ENCODE results near the gene MTG1.
A peak's percentile ranks its signal among the peaks of the same experiment; 100 is the strongest.
"Not testable (repeated sequence)": the region's sequence is repeated elsewhere in the genome, so short reads cannot be mapped to it uniquely, and the experiment has no call there.

The MTG1 gene

DNA sequence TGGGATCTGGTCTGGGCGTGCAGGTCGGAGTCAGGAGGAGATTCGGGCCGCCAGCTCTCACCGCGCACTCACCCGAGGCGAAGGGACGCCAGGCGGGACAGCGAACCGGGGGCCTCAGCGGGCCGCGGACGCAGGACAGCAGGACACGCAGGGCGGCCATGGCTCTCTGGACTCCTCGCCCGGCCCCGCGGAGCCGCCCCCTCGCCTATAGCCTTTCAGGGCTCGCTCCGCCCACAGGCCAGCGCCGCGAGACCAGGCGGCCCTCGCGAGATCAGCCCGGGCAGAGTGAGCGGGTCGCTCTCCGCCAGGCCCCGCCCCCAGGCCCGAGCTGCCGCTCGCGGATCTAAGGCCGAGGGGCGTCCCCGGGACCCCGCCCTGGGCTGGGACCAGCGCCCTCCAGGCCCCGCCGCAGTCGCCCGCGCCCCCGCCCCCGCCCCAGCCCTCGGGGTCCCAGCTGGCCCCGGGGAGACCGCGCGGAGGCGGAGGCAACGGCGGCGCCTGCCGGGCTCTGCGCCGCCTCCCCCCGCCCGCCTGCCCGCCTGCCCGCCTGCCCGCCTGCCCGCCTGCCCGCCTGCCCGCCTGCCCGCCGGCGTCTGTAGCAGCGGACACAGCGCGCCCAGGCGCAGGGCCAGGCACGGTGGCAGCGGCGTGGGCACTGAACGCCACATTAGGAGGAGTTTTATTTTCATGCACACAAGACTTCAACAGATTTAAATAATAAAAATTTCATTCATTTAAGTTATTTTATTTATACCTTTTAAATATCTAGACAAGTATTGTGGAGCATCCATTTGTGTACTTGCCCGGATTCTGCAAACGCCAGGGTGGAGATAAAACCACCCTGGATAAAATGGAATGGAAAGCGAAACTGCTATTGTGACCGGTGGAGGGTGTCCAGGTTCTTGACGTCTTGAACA lies 20.5 kb upstream of the MTG1 start, which contains the start of gene ECHS1:
ECHS1 (minus strand) TSS at position 181 of the 917 bp plus-strand sequence; CDS start at position 160, 21 bp downstream.
- H3K4me3 ChIP-seq (ENCODE audit: low read length): peak within 1 kb of the TSS; percentile 72; the same call in 1 of the 2 replicates
- H3K27ac ChIP-seq (ENCODE audit: low read length): no peak within 1 kb of the TSS
- peaks cover 25% of the 10 kb centered on the region for H3K36me3 ChIP-seq (ENCODE audit: insufficient read depth, low read depth, low read length)
- no peaks in the 10 kb centered on the region for H3K4me1 ChIP-seq (ENCODE audit: insufficient read depth, low read length)
- H3K27me3 ChIP-seq (ENCODE audit: insufficient read depth, low read length): peaks cover 47% of the 10 kb centered on the region
- H3K9ac ChIP-seq (ENCODE audit: low read depth, low read length): peak within 1 kb of the TSS; percentile 61; the same call in 1 of the 2 replicates
- no peaks in the 10 kb centered on the region for H3K9me3 ChIP-seq (ENCODE audit: insufficient read depth, low read depth, low read length)

DNA sequence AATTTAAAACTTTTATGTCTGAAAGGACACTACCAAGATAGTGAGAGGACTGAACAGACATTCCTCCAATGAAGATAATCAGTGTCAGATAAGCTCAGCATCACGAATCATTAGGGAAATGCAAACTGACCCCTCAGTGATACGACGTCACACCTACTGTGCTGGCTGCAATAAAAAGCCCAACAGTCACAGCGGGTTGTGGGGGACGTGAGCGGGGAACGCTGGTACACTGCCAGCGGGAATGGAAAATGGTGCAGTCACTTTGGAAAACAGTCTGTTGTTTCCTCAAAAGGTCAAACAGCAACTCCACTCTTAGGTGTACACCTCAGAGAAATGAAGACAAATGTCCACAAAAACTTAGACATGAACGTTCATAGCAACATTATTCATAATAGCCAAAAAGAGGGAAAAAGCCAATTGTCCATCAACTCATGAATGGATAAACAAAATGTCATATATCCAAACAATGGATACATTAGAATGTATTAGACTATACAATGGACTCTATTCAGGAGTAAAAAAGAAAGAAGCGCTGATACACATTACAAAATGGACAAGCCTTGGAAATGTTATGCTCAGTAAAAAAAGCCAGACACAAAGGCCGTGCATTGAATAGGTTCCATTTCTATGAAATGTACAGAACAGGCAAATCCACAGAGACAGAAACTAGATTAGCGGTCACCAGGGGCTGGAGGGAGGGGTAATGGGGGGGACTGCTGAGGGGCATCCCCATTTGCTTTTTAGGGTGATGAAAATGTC lies 18.4 kb upstream of the MTG1 start:
- Histone ChIP-seq H3K9me3 (ENCODE audit: insufficient read depth, low read depth, low read length) (no peaks in the 10 kb centered on the region), H3K36me3 (ENCODE audit: insufficient read depth, low read depth, low read length) (peaks cover 4% of the 10 kb centered on the region; the same call in 1 of the 2 replicates), H3K9ac (ENCODE audit: low read depth, low read length) (no peak overlapping the region), H3K27me3 (ENCODE audit: insufficient read depth, low read length) (peaks cover 60% of the 10 kb centered on the region), H3K4me3 (ENCODE audit: low read length) (no peak overlapping the region), H3K27ac (ENCODE audit: low read length) (no peak overlapping the region), H3K4me1 (ENCODE audit: insufficient read depth, low read length) (no peaks in the 10 kb centered on the region)

DNA sequence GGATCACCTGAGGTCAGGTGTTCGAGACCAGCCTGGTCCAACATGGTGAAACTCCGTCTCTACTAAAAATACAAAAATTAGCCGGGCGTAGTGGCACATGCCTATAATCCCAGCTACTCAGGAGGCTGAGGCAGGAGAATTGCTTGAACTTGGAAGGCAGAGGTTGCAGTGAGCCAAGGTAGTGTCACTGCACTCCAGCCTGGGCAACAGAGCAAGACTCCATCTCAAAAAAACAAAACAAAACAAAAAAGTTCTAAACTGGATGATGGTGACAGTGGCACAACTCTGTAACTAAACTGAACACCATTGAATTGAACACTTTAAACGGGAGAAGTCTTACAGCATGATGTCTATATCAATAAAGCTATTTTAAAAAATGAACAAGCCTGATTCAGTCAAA lies 17.8 kb upstream of the MTG1 start:
- not testable (repeated sequence) for H3K9me3 ChIP-seq (ENCODE audit: insufficient read depth, low read depth, low read length); H3K9ac ChIP-seq (ENCODE audit: low read depth, low read length); H3K27ac ChIP-seq (ENCODE audit: low read length); H3K4me1 ChIP-seq (ENCODE audit: insufficient read depth, low read length); H3K36me3 ChIP-seq (ENCODE audit: insufficient read depth, low read depth, low read length); H3K4me3 ChIP-seq (ENCODE audit: low read length)
- peaks cover 60% of the 10 kb centered on the region for H3K27me3 ChIP-seq (ENCODE audit: insufficient read depth, low read length)

DNA sequence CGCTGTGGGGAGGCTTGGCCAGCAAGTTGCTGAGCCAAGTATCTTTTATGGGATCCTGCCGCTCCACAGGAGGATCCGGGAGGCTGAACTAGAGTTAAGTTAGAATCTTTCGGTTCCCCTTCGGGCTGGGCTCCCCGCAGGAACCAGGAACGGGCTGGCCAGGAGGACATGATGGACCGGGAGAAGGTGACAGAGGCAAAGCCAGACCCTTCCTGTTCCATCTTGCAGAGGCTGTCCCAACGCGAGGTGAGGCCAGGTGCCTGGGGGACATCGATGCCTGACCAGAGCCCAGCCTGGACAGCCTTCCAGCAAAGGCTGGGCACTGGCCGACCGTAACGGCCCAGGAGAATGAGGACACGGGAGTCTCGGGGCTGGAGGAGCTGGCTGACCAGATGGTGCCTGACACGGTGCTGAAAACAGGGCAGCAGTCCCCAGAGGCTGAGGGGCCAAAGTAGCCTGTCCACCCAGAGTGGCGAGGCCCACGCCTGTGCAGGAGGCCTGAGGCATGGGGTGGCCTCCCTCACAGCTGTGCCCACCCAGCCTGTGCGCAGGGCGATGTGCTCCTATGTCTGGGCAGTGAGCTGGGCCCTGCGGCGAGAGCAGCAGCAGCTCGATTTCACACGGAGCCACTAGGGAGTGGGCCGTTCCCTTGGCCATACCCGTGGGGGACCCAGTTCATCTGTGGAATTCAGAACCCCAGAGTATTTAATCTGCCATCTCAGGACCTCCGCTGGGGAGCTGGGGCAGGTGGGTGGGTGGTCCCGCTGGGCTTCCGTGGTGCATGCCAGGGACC lies 16.7 kb upstream of the MTG1 start:
- Histone ChIP-seq H3K4me1 (ENCODE audit: insufficient read depth, low read length) (no peaks in the 10 kb centered on the region), H3K9me3 (ENCODE audit: insufficient read depth, low read depth, low read length) (no peaks in the 10 kb centered on the region), H3K4me3 (ENCODE audit: low read length) (no peak overlapping the region), H3K36me3 (ENCODE audit: insufficient read depth, low read depth, low read length) (no peaks in the 10 kb centered on the region), H3K27me3 (ENCODE audit: insufficient read depth, low read length) (peaks cover 60% of the 10 kb centered on the region), H3K27ac (ENCODE audit: low read length) (no peak overlapping the region), H3K9ac (ENCODE audit: low read depth, low read length) (no peak overlapping the region)

DNA sequence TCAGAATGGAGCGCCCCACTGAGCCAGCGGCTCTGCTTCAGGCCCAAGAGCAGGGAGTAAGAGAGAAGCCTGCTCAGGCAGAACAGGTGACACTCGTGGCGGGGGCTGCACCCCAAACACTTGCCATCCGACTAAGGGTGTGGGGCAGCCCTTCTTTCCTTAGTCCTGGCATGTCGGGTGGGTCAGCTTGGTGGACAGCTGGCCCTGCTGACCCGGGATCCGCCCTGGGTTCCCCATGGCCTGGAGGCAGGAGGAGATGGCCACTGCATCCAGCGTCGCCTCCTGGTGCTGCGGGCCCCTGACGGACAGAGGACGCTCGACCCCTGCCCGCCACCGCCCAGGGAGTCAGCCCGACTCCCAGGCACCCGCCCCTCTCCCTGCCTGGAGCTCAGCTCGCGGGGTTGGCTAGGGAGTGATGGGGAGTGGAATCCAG lies 16.1 kb upstream of the MTG1 start:
- H3K4me3 ChIP-seq (ENCODE audit: low read length): peak overlapping the region; percentile 74
- no peak overlapping the region for H3K27ac ChIP-seq (ENCODE audit: low read length)
- no peaks in the 10 kb centered on the region for H3K4me1 ChIP-seq (ENCODE audit: insufficient read depth, low read length)
- H3K9me3 ChIP-seq (ENCODE audit: insufficient read depth, low read depth, low read length): no peaks in the 10 kb centered on the region
- peaks cover 60% of the 10 kb centered on the region for H3K27me3 ChIP-seq (ENCODE audit: insufficient read depth, low read length)
- no peaks in the 10 kb centered on the region for H3K36me3 ChIP-seq (ENCODE audit: insufficient read depth, low read depth, low read length)
- H3K9ac ChIP-seq (ENCODE audit: low read depth, low read length): no peak overlapping the region

DNA sequence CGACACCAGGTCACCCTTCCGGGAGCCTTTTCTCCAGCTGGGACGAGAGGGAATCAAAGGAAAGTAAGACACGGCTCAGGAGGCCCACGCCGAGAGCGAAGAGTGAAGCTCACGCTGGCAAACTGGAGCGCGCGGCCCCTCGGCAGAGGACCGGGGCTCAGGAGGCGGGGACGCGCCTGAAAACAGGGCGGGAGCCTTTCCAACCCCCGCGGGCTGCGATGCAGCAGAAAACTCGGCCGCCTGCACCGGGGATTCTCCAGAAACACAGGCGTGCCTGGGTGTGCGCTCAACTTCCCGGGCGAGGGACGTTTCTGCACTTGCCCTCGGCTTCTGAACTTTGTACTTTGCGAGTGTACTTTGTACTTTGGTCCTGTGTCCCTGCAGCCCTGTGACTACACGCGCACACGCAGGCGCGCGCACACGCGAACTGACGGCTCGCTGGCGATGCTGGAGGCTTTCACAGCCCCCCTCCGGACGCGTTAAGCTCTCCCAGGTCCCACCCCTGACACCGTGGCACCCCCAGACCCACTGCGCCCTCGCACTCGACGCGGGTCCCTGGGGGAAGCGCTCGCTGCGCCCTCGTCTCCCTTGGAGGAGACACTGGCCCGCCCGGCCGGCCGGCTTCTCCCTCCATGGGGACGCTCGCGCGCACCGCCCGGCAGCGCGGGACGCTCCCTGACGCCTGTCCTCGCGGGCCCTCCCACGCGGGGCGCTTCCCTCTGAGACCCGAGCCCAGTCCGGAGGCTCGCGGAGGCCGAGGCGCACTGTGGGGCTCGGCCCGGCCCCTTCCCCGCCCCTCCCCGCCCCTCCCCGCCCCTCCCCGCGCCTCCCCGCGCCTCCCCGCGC lies 15.5 kb upstream of the MTG1 start:
- H3K9me3 ChIP-seq (ENCODE audit: insufficient read depth, low read depth, low read length): no peaks in the 10 kb centered on the region
- H3K36me3 ChIP-seq (ENCODE audit: insufficient read depth, low read depth, low read length): no peaks in the 10 kb centered on the region
- H3K27me3 ChIP-seq (ENCODE audit: insufficient read depth, low read length): peaks cover 60% of the 10 kb centered on the region
- no peaks in the 10 kb centered on the region for H3K4me1 ChIP-seq (ENCODE audit: insufficient read depth, low read length)
- H3K9ac ChIP-seq (ENCODE audit: low read depth, low read length): no peak overlapping the region; the same call in 1 of the 2 replicates
- H3K27ac ChIP-seq (ENCODE audit: low read length): no peak overlapping the region
- peak overlapping the region; percentile 74 for H3K4me3 ChIP-seq (ENCODE audit: low read length)

DNA sequence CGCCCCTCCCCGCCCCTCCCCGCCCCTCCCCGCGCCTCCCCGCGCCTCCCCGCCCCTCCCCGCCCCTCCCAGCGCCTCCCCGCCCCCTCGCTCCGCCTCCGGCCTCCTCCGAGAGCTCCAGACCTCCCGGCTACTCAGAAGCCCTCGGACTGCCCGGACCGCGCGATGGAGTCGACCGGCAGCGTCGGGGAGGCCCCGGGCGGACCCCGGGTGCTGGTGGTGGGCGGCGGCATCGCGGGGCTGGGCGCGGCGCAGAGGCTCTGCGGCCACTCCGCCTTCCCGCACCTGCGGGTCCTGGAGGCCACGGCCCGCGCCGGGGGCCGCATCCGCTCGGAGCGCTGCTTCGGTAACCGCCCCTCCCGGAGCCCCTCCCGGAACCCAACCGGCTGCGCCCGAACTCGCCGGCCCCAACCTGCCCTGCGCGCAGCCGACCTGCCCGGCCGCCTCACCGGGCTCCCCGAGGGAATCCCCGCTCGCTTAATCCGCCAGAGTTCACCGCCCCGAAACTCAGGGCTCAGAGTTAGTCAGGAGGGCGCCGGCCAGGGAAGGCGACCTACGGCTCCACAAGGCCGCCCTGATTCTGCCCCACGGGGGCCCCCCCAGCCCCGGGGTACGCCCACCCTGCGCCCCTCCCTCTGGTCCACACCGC lies 14.7 kb upstream of the MTG1 start, which contains the start of gene PAOX:
PAOX (plus strand) TSS at position 111 of the 649 bp plus-strand sequence; CDS start at position 166, 55 bp downstream.
- Histone ChIP-seq H3K36me3 (ENCODE audit: insufficient read depth, low read depth, low read length) (no peaks in the 10 kb centered on the region), H3K4me3 (ENCODE audit: low read length) (peak within 1 kb of the TSS; percentile 74), H3K9me3 (ENCODE audit: insufficient read depth, low read depth, low read length) (no peaks in the 10 kb centered on the region), H3K4me1 (ENCODE audit: insufficient read depth, low read length) (no peaks in the 10 kb centered on the region), H3K27me3 (ENCODE audit: insufficient read depth, low read length) (peaks cover 55% of the 10 kb centered on the region), H3K9ac (ENCODE audit: low read depth, low read length) (no peak within 1 kb of the TSS; the same call in 1 of the 2 replicates), H3K27ac (ENCODE audit: low read length) (no peak within 1 kb of the TSS)

DNA sequence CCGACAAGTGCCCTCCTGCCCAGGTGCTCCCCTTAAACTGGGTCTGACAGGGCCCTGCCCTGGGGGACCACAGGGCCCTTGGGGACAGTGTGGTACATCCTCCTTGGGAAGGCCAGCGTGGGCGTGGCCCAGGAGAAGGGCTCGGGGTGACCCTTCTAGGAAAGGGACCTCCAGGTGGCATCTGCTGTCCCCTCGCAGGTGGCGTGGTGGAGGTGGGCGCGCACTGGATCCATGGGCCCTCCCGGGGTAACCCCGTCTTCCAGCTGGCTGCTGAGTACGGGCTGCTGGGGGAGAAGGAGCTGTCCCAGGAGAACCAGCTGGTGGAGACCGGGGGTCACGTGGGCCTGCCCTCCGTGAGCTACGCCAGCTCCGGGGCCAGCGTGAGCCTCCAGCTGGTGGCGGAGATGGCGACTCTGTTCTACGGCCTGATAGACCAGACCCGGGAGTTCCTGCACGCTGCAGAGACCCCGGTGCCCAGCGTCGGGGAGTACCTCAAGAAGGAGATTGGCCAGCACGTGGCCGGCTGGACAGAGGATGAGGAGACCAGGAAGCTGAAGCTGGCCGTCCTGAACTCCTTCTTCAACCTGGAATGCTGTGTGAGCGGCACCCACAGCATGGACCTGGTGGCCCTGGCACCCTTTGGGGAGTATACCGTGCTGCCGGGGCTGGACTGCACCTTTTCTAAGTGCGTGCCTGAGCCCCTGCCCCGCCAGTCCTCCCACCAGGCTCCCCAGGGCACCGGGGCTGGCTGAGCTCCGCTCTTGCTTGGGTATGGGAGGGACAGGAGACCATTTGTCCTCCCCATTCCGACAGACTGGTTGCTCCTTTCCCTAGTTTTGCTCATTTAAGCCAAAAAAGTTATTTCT lies 13.9 kb upstream of the MTG1 start:
- H3K36me3 ChIP-seq (ENCODE audit: insufficient read depth, low read depth, low read length): no peaks in the 10 kb centered on the region
- H3K9ac ChIP-seq (ENCODE audit: low read depth, low read length): no peak overlapping the region; the same call in 1 of the 2 replicates
- no peaks in the 10 kb centered on the region for H3K9me3 ChIP-seq (ENCODE audit: insufficient read depth, low read depth, low read length)
- H3K27ac ChIP-seq (ENCODE audit: low read length): no peak overlapping the region
- no peaks in the 10 kb centered on the region for H3K4me1 ChIP-seq (ENCODE audit: insufficient read depth, low read length)
- H3K4me3 ChIP-seq (ENCODE audit: low read length): peak overlapping the region; percentile 65; the same call in 1 of the 2 replicates
- H3K27me3 ChIP-seq (ENCODE audit: insufficient read depth, low read length): peaks cover 47% of the 10 kb centered on the region

DNA sequence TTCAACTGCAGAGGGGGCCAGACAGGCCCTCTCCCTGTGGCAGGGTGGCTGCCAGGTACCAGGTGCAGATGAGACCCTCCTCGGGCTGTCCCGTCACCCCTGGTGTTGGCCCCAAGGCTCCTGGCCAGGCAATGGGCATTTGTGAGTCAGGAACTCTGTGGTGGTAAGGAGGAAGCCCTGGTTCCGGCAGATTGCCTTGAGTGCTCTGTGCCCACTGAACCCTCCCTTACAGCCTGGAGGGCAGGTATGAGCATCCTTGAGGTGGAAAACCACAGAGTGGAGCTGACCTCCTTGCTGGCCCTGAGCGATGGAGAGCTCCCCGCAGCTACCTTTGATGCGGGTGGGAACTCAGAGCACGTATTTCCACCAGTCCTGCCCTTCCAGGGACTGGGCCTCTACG lies 12.9 kb upstream of the MTG1 start:
- no peak overlapping the region for H3K9ac ChIP-seq (ENCODE audit: low read depth, low read length)
- H3K4me3 ChIP-seq (ENCODE audit: low read length): no peak overlapping the region
- H3K36me3 ChIP-seq (ENCODE audit: insufficient read depth, low read depth, low read length): no peaks in the 10 kb centered on the region
- no peak overlapping the region for H3K27ac ChIP-seq (ENCODE audit: low read length)
- H3K4me1 ChIP-seq (ENCODE audit: insufficient read depth, low read length): no peaks in the 10 kb centered on the region
- peaks cover 37% of the 10 kb centered on the region for H3K27me3 ChIP-seq (ENCODE audit: insufficient read depth, low read length)
- H3K9me3 ChIP-seq (ENCODE audit: insufficient read depth, low read depth, low read length): no peaks in the 10 kb centered on the region
